Esophagus squamous epithelium (tissue), 4 donors: ENCODE results near the gene OR51E1.

Source experiments
- POLR2A ChIP-seq, 4 donors: fragments of 450-650 bp; IDR thresholded peaks; one replicate each; pipeline ENCODE4 v1.6.1; 2017; ENCODE audit warnings: antibody characterized with exemption in 4 of 4, mild to moderate bottlenecking in 4 of 4, moderate library complexity in 3 of 4
- TF ChIP-seq, protein P1 (sequence below), 6 experiments: fragments of 450-650 bp in 4 of 6; fragments of 200-600 bp in 2 of 6; sonication (generic) in 2 of 6; IDR thresholded peaks; one replicate each; pipeline ENCODE4 v1.5.1; 2016 to 2019; ENCODE audit warnings: antibody characterized with exemption in 6 of 6, mild to moderate bottlenecking in 4 of 6, moderate library complexity in 4 of 6

DNA sequence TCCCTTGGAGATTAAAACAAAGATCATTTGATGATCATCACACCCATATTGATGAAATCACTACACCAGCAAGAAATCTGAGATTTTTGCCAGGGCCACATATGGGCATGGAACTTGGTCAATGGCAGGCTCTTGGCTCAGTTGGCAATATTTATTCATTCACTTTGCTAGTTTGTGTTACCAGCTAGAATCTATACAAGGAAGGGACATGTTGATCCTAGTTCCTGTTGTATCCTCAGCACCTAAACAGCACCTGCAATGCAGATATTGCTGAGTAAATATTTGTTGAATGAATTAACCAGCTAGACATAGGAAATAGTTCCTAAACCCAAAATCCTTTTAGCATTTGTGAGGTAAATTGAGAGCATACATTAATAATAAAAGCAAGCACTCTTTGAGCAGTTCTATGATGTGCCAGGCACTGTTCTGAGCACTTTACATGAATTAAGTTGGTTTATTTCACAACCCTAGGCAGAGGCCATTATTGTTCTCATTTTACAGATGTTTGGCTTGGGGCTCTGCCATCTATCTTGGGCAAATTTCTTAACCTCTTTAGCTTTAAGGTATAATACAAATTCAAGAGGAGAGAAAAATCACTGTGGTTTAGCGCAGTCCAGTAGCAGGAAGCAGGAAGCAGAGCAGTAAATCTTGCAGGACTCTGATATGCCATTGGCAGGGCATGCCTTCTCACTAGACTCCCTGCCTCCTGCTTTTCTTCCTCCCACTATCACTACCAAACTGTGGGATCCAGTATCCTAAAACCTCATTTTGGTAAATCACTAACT lies 37.4 kb upstream of the OR51E1 start:
- TF ChIP-seq, protein P1, sequence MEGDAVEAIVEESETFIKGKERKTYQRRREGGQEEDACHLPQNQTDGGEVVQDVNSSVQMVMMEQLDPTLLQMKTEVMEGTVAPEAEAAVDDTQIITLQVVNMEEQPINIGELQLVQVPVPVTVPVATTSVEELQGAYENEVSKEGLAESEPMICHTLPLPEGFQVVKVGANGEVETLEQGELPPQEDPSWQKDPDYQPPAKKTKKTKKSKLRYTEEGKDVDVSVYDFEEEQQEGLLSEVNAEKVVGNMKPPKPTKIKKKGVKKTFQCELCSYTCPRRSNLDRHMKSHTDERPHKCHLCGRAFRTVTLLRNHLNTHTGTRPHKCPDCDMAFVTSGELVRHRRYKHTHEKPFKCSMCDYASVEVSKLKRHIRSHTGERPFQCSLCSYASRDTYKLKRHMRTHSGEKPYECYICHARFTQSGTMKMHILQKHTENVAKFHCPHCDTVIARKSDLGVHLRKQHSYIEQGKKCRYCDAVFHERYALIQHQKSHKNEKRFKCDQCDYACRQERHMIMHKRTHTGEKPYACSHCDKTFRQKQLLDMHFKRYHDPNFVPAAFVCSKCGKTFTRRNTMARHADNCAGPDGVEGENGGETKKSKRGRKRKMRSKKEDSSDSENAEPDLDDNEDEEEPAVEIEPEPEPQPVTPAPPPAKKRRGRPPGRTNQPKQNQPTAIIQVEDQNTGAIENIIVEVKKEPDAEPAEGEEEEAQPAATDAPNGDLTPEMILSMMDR (IDR thresholded peaks at IDR 0.05): no peak
- no peak for TF ChIP-seq POLR2A (IDR thresholded peaks at IDR 0.05)
